K562 (cell line): ENCODE data around the gene PBRM1. TPM values are rescaled to one million over a fixed set of nuclear protein-coding genes. Genes with fewer than 3 reads are reported as not detected.

Experiments
- FOSL1 ChIP-seq: fragments of 200-800 bp; sonication (Bioruptor generic); conservative IDR thresholded peaks from 2 replicates; pipeline ENCODE4 v1.6.1; 2016; ENCODE audit warnings: missing genetic modification characterization, missing compliant biosample characterization
- JUN ChIP-seq, 2 experiments: sonication (generic) in 1 of 2; formaldehyde crosslinking in 1 of 2; IDR thresholded peaks; 2 replicates each; pipeline versions ENCODE4 v1.6.1 to v1.8.0; 2012 to 2022; ENCODE audit warnings: borderline replicate concordance in 2 of 2, mild to moderate bottlenecking in 2 of 2, improper control_type of control experiment in 1 of 2, low read depth in 1 of 2, low read length in 1 of 2, missing genetic modification reagents in 1 of 2
- KLF16 ChIP-seq: IDR thresholded peaks from 2 replicates; pipeline ENCODE4 v1.6.1; 2016; ENCODE audit warnings: antibody characterized with exemption
- MAFG ChIP-seq: fragments of 450-650 bp; conservative IDR thresholded peaks from 2 replicates; pipeline ENCODE4 v1.6.1; 2016; ENCODE audit warnings: missing genetic modification characterization, missing compliant biosample characterization
- MTF1 ChIP-seq: fragments of 250-450 bp; sonication (Bioruptor Pico); IDR thresholded peaks from 2 replicates; pipeline ENCODE4 v1.9.0; 2021; ENCODE audit warnings: moderate library complexity, mild to moderate bottlenecking, inconsistent platforms, borderline replicate concordance
- NFIC ChIP-seq: fragments of 450-650 bp; IDR thresholded peaks from 2 replicates; pipeline ENCODE4 v1.6.1; 2017; ENCODE audit warnings: mild to moderate bottlenecking, inconsistent platforms
- PKNOX1 ChIP-seq: fragments of 450-650 bp; IDR thresholded peaks from 2 replicates; pipeline ENCODE4 v1.6.1; 2016
- PPARD ChIP-seq: fragments of 250-450 bp; sonication (Bioruptor Pico); IDR thresholded peaks from 2 replicates; pipeline ENCODE4 v1.8.0; 2022; ENCODE audit warnings: inconsistent platforms, mild to moderate bottlenecking, moderate library complexity
- RUNX1 ChIP-seq: sonication (generic); IDR thresholded peaks from 2 replicates; pipeline ENCODE4 v1.6.1; 2016; ENCODE audit warnings: antibody characterized with exemption, low read depth
- STAT5A ChIP-seq: IDR thresholded peaks from 2 replicates; pipeline ENCODE4 v1.6.1; 2012; ENCODE audit warnings: low read length, inconsistent platforms, borderline replicate concordance
- TFE3 ChIP-seq: fragments of 450-650 bp; formaldehyde crosslinking; IDR thresholded peaks from 2 replicates; pipeline ENCODE4 v1.4.0; 2020; ENCODE audit warnings: mild to moderate bottlenecking, mixed read lengths
- ZNF184 ChIP-seq: sonication (generic); formaldehyde crosslinking; IDR thresholded peaks from 2 replicates; pipeline ENCODE4 v1.5.0; 2020; ENCODE audit warnings: missing genetic modification reagents
- polyA plus RNA-seq, 8 experiments: library from polyadenylated mRNA; depleted of rRNA in 4 of 8; stranded (reverse) in 5 of 8; unstranded in 3 of 8; fragments of >200 nt; fragmentation: Nextera tagmentation in 2 of 8; fragmentation: Illumina TruSeq in 1 of 8; extraction: Ambion mirVana in 2 of 8; extraction: Trizol in 1 of 8; gene quantifications; 2 replicates each; pipeline versions ENCODE4 v1.2.1 to v1.2.3, GENCODE V29; 2011 to 2014; ENCODE audit warnings: inconsistent platforms in 1 of 8, missing spikeins in 1 of 8
- total RNA-seq, 7 experiments: library from RNA; depleted of rRNA in 6 of 7; stranded (reverse); fragments of >200 nt in 6 of 7; fragmentation: Illumina TruSeq in 2 of 7; extraction: Trizol in 2 of 7; gene quantifications; 2 replicates each; pipeline versions ENCODE4 v1.2.1 to v1.2.3, GENCODE V29; 2011 to 2021; ENCODE audit warnings: low replicate concordance in 1 of 7

PBRM1 gene
- total and polyA plus RNA-seq, 9 of the 15 experiments (the other 6 are each of a cell fraction or from before 2014, with no cell fraction given) = 3.9 to 31.8 (median 19.0) TPM

GRCh38 chr3:52609316-52609815, 76.3 kb downstream of the PBRM1 start (continued):
- TF ChIP-seq TFE3 (CRISPR knock-in tag) (0 out of 2 replicates have a peak, but pooled peaks have one; percentile 10), ZNF184 (no peak), NFIC (no peak), STAT5A (no peak), PKNOX1 (peak; percentile 65), JUN (IDR thresholded peaks at IDR 0.05; ENCODE audit: borderline replicate concordance, low read depth, low read length) (0 out of 2 replicates have a peak, but pooled peaks have one; percentile 50), JUN (CRISPR knock-in tag; IDR thresholded peaks at IDR 0.05; ENCODE audit: borderline replicate concordance) (no peak), MTF1 (no peak), MAFG (peak; percentile 35; the same call in 1 of the 2 replicates), RUNX1 (no peak), FOSL1 (peak; percentile 88), PPARD (CRISPR knock-in tag) (no peak), KLF16 (no peak)
